ENCODE results near the gene TMC5. TPM values are rescaled to one million over a fixed set of nuclear protein-coding genes. Genes with fewer than 3 reads are reported as not detected.

TMC5 gene
- total and polyA plus RNA-seq, 2 of the 4 experiments (the other 2 are of a cell fraction): not detected

DNA sequence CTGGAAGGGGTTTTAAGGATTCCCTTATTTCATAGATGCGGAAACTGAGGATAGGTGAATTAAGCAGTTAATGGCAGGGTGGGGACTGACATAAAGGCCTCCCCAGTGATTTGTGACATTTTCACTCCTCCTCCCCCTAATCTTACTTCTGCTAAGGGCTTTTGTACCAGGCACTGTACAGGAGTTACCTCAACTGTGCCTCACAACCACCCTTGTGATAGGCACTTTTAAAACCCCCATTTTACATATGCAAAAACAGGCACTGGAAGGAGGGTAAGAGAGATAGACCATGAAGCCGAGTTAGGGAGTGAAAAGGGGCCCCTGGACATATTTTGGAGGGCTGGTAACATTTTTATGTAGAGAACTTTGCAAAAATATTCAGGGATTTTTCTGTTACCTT lies 105.1 kb downstream of the TMC5 start:
- Histone ChIP-seq H3K79me1 (ENCODE audit: low read depth in 1 of 2, low read length in 2 of 2) (peaks cover 26 to 57% of the 10 kb centered on the region in 2 experiments), H2BK15ac (ENCODE audit: low read depth, low read length) (no peak overlapping the region), H3K18ac (ENCODE audit: low read depth, low read length) (no peak overlapping the region), H3K4ac (ENCODE audit: low read depth, low read length) (no peak overlapping the region), H2BK20ac (ENCODE audit: low read depth, low read length) (no peak overlapping the region), H4K8ac (ENCODE audit: low read depth in 2 of 2, low read length in 2 of 2) (no peak overlapping the region; a peak in 1 of 4 replicates), H3K9me1 (ENCODE audit: insufficient read depth, low read length) (peaks cover 5% of the 10 kb centered on the region), H3K36me3 (ENCODE audit: control insufficient read depth, insufficient read depth, low read length) (no peaks in the 10 kb centered on the region), H3K9ac (ENCODE audit: low read depth, low read length) (no peak overlapping the region), H2BK5ac (ENCODE audit: low read depth, low read length, poor library complexity, severe bottlenecking) (no peak overlapping the region), H3K4me2 (ENCODE audit: low read depth, low read length) (no peak overlapping the region), H4K91ac (ENCODE audit: insufficient read depth, low read depth, low read length) (no peak overlapping the region), H2BK120ac (ENCODE audit: low read depth, low read length) (no peak overlapping the region), H3K9me3 (ENCODE audit: control insufficient read depth, insufficient read depth, low read length) (no peaks in the 10 kb centered on the region), H2AK5ac (ENCODE audit: low read depth, low read length) (no peak overlapping the region), H3K27me3 (ENCODE audit: control insufficient read depth, insufficient read depth, low read length) (no peaks in the 10 kb centered on the region), H3K4me3 (ENCODE audit: insufficient read depth, low read depth, low read length) (no peak overlapping the region), H2AFZ (replicated peaks; ENCODE audit: low read length, poor library complexity) (no peak overlapping the region), H3K27ac (ENCODE audit: insufficient read depth, low read length) (no peak overlapping the region), H3K14ac (replicated peaks; ENCODE audit: low read depth, low read length) (no peak overlapping the region), H3K56ac (ENCODE audit: extremely low read depth, insufficient read depth, low read length) (no peak overlapping the region), H4K20me1 (ENCODE audit: insufficient read depth, low read length) (no peaks in the 10 kb centered on the region), H4K5ac (ENCODE audit: low read depth, low read length) (no peak overlapping the region), H2AK9ac (replicated peaks; ENCODE audit: low read depth, low read length, poor library complexity) (no peak overlapping the region), H3K4me1 (ENCODE audit: control insufficient read depth, insufficient read depth, low read length) (peaks cover 3% of the 10 kb centered on the region; the same call in 1 of the 2 replicates), H3K23ac (ENCODE audit: low read depth, low read length) (no peak overlapping the region)
- DNase-seq (no peak), ATAC-seq (ENCODE audit: low read depth) (no peak)
- CTCF ChIA-PET: interaction anchor here (1.0 kb wide), 1 partner anchor 12 kb away, joined by 5 read pairs; no protein-coding TSS in a partner anchor
- WGBS, 2 experiments (ENCODE audit: extremely low coverage in 2 of 2, insufficient read length in 1 of 2): no CpG with 5 or more reads among the region's 2 CpGs
- intact Hi-C loops (cut with micrococcal nuclease) (loop anchor here (2.0 to 5.0 kb wide), 3 partner anchors 32 to 435 kb away; partner anchors contain the start of genes ITPRIPL2 and VPS35L), in situ Hi-C loops (cut with MboI; ENCODE audit: low sequenced_read_pairs) (no loop called here), dilution Hi-C loops (cut with HindIII; ENCODE audit: low sequenced_read_pairs, unreplicated experiment) (no loop called here)
- BruUV-seq (replicated peaks): no TSS peak
- POLR2A ChIA-PET (ENCODE audit: unreplicated experiment): no interaction called here
- TF ChIP-seq CHD1 (IDR thresholded peaks at IDR 0.05; ENCODE audit: low read depth, low read length) (no peak), RCOR1 (IDR thresholded peaks at IDR 0.05; ENCODE audit: insufficient replicate concordance, low read length) (no peak), NFE2L2 (IDR thresholded peaks at IDR 0.05; ENCODE audit: low read depth, low read length) (no peak), FOS (IDR thresholded peaks at IDR 0.05; ENCODE audit: low read depth, low read length) (no peak), POLR2A (IDR thresholded peaks at IDR 0.05; ENCODE audit: low read depth, low read length) (no peak), MAFK (IDR thresholded peaks at IDR 0.05; ENCODE audit: low read depth, low read length) (no peak), MXI1 (IDR thresholded peaks at IDR 0.05; ENCODE audit: borderline replicate concordance, low read depth, low read length) (no peak), BHLHE40 (IDR thresholded peaks at IDR 0.05; ENCODE audit: low read depth, low read length) (no peak), CEBPB (IDR thresholded peaks at IDR 0.05; ENCODE audit: low read depth, low read length) (no peak), RFX5 (IDR thresholded peaks at IDR 0.05; ENCODE audit: low read depth, low read length) (no peak), SMC3 (IDR thresholded peaks at IDR 0.05; ENCODE audit: low read depth, low read length) (no peak), RAD21 (IDR thresholded peaks at IDR 0.05; ENCODE audit: low read length) (no peak), MAZ (IDR thresholded peaks at IDR 0.05; ENCODE audit: borderline replicate concordance, low read depth, low read length) (no peak)
- TF ChIP-seq, protein P1, sequence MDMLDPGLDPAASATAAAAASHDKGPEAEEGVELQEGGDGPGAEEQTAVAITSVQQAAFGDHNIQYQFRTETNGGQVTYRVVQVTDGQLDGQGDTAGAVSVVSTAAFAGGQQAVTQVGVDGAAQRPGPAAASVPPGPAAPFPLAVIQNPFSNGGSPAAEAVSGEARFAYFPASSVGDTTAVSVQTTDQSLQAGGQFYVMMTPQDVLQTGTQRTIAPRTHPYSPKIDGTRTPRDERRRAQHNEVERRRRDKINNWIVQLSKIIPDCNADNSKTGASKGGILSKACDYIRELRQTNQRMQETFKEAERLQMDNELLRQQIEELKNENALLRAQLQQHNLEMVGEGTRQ (IDR thresholded peaks at IDR 0.05; ENCODE audit: low read depth, low read length): no peak
- TF ChIP-seq, protein P2, sequence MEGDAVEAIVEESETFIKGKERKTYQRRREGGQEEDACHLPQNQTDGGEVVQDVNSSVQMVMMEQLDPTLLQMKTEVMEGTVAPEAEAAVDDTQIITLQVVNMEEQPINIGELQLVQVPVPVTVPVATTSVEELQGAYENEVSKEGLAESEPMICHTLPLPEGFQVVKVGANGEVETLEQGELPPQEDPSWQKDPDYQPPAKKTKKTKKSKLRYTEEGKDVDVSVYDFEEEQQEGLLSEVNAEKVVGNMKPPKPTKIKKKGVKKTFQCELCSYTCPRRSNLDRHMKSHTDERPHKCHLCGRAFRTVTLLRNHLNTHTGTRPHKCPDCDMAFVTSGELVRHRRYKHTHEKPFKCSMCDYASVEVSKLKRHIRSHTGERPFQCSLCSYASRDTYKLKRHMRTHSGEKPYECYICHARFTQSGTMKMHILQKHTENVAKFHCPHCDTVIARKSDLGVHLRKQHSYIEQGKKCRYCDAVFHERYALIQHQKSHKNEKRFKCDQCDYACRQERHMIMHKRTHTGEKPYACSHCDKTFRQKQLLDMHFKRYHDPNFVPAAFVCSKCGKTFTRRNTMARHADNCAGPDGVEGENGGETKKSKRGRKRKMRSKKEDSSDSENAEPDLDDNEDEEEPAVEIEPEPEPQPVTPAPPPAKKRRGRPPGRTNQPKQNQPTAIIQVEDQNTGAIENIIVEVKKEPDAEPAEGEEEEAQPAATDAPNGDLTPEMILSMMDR (conservative IDR thresholded peaks at IDR 0.05; ENCODE audit: low read depth, low read length): no peak

Data from IMR-90 (cell line).